Measurements from ENCODE around the gene HNMT.

DNA sequence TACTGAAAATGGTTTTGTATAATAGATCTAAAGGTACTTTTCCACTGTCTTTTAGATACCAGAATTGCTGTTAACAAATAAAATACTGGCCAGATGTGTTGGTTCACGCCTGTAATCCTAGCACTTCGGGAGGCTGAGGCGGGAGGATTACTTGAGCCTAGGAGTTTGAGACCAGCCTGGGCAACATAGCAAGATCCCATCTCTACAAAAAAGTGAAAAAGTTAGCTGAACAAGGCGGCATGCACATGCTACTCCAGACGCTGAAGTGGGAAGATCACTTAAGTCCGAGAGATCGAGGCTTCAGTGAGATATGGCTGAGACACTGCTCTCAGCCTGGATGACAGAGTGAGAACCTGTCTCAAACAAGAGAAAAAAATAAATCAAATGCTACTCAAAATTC is 2.8 kb downstream of the HNMT start:
- TF ChIP-seq, protein P1, sequence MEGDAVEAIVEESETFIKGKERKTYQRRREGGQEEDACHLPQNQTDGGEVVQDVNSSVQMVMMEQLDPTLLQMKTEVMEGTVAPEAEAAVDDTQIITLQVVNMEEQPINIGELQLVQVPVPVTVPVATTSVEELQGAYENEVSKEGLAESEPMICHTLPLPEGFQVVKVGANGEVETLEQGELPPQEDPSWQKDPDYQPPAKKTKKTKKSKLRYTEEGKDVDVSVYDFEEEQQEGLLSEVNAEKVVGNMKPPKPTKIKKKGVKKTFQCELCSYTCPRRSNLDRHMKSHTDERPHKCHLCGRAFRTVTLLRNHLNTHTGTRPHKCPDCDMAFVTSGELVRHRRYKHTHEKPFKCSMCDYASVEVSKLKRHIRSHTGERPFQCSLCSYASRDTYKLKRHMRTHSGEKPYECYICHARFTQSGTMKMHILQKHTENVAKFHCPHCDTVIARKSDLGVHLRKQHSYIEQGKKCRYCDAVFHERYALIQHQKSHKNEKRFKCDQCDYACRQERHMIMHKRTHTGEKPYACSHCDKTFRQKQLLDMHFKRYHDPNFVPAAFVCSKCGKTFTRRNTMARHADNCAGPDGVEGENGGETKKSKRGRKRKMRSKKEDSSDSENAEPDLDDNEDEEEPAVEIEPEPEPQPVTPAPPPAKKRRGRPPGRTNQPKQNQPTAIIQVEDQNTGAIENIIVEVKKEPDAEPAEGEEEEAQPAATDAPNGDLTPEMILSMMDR (IDR thresholded peaks at IDR 0.05), result no peak
- no peak for TF ChIP-seq POLR2A (IDR thresholded peaks at IDR 0.05)
